Stomach (tissue), 9 donors: ENCODE measurements around the gene EXT2. TPM values are rescaled to one million over a fixed set of nuclear protein-coding genes. Genes with fewer than 3 reads are reported as not detected.
A peak's percentile ranks its signal among the peaks of the same experiment; 100 is the strongest.

Experiments used
- DNase-seq, 2 donors: peaks; one replicate each; pipeline versions ENCODE4 v3.0.0 to v3.0.0-alpha.2; 2013 to 2019
- H3K27ac ChIP-seq, 5 donors: fragments of 200-600 bp in 4 of 5; sonication (generic) in 4 of 5; one replicate each; pipeline ENCODE4 v1.5.1; 2013 to 2019; ENCODE audit warnings: mild to moderate bottlenecking in 1 of 5, moderate library complexity in 1 of 5
- H3K27me3 ChIP-seq, 3 donors: fragments of 200-600 bp; sonication (generic); one replicate each; pipeline ENCODE4 v1.5.1; 2017 to 2019; ENCODE audit warnings: mixed run types in 1 of 3
- H3K36me3 ChIP-seq, 4 donors: fragments of 200-600 bp; sonication (generic); 1 replicate in 3 of 4; 2 replicates in 1 of 4; pipeline ENCODE4 v1.5.1; 2016 to 2019
- H3K4me1 ChIP-seq, 4 donors: fragments of 200-600 bp; sonication (generic); one replicate each; pipeline ENCODE4 v1.5.1; 2016 to 2019
- H3K4me3 ChIP-seq, 4 donors: fragments of 200-600 bp; sonication (generic) in 3 of 4; one replicate each; pipeline ENCODE4 v1.5.1; 2016 to 2019; ENCODE audit warnings: mild to moderate bottlenecking in 1 of 4
- H3K9me3 ChIP-seq, 4 donors: fragments of 200-600 bp; sonication (generic); one replicate each; pipeline ENCODE4 v1.5.1; 2016 to 2019
- CTCF ChIP-seq, 7 experiments: fragments of 450-650 bp in 4 of 7; fragments of 200-600 bp in 3 of 7; sonication (generic) in 3 of 7; IDR thresholded peaks; one replicate each; pipeline ENCODE4 v1.5.1; 2016 to 2019; ENCODE audit warnings: antibody characterized with exemption in 7 of 7, control low read depth in 2 of 7, mild to moderate bottlenecking in 1 of 7
- EP300 ChIP-seq: sonication (generic); formaldehyde crosslinking; IDR thresholded peaks from one replicate; pipeline ENCODE4 v1.6.1; 2017; ENCODE audit warnings: antibody characterized with exemption
- POLR2A ChIP-seq, 4 donors: fragments of 450-650 bp; IDR thresholded peaks; one replicate each; pipeline ENCODE4 v1.6.1; 2016; ENCODE audit warnings: antibody characterized with exemption in 4 of 4, control low read depth in 2 of 4, mild to moderate bottlenecking in 1 of 4, moderate library complexity in 1 of 4
- POLR2AphosphoS5 ChIP-seq, 3 donors: sonication (generic); formaldehyde crosslinking; IDR thresholded peaks; one replicate each; pipeline ENCODE4 v1.6.1; 2016; ENCODE audit warnings: antibody characterized with exemption in 3 of 3
- WGBS, 5 donors: extraction: QIAGEN DNeasy Blood & Tissue Kit in 3 of 5; methylation state at CpG; one replicate each; pipeline versions ENCODE4 v1.1.5 to v1.1.7; 2013 to 2018; 5-methylcytosine and 5-hydroxymethylcytosine counted together
- intact Hi-C: fragments of 100-400 bp; cut with DNase I; formaldehyde crosslinking; loops from one replicate; pipeline ENCODE4 v1.15.1; 2023; ENCODE audit warnings: low total_unique reads
- polyA plus RNA-seq, 3 donors: library from polyadenylated mRNA; stranded (reverse); fragments of 200-250 nt; gene quantifications; one replicate each; pipeline ENCODE4 v1.2.3, GENCODE V29; 2013
- total RNA-seq, 5 donors: library from RNA; depleted of rRNA; stranded (reverse); fragments of >200 nt; gene quantifications; one replicate each; pipeline versions ENCODE4 v1.1.0 to v1.2.3, GENCODE V29; 2014 to 2016
- donor health status: healthy with polysubstance abuse.
- donor health status: Bipolar disorder and iron deficiency.
- donor health status: healthy.

The EXT2 gene
- total and polyA plus RNA-seq, 8 donors = 10.5 to 93.8 (median 16.0) TPM

GRCh38 chr11:44267750-44268613 is 172.5 kb downstream of the EXT2 start:
- DNase-seq = no peak

DNA sequence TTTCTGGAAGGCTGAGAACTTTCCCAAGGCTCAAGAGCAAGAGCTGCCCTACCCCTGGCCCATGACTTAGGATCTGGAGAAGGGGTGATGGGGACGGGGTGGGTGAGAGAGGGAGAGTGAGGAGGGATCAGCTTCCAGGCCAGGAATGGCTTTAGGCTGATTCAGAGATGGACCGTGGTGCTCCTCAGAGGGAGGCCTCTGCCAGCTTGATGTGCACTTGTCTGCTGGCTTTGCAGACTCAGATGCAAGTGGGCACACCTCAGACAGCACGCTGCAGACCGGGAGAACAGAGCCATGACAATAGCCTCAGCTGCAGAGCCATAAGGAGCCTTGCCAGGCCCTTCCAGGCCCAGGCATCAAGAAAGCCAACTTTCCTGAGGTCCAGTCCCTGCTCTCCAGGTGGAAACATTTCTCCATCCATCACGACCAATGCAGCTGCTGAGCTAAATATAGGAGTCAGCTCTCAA is 173.2 kb downstream of the EXT2 start:
- no peak for DNase-seq
- no peaks in the 10 kb centered on the region for H3K36me3 ChIP-seq
- H3K4me3 ChIP-seq = no peak overlapping the region
- no peaks in the 10 kb centered on the region for H3K9me3 ChIP-seq
- H3K4me1 ChIP-seq = no peaks in the 10 kb centered on the region
- WGBS, 5 donors = 78 to 90% (median 87%) methylated on average over 5 of the region's 5 CpGs
- no peak overlapping the region for H3K27ac ChIP-seq
- TF ChIP-seq CTCF (IDR thresholded peaks at IDR 0.05) (no peak), POLR2AphosphoS5 (IDR thresholded peaks at IDR 0.05) (no peak), POLR2A (IDR thresholded peaks at IDR 0.05) (no peak), EP300 (no peak)
- intact Hi-C loops = no loop called here
- peaks cover 0 to 22% (median 0%) of the 10 kb centered on the region in 3 donors for H3K27me3 ChIP-seq

More at GRCh38 chr11:44267750-44268613, 172.5 kb downstream of the EXT2 start:
- H3K27me3 ChIP-seq = peaks cover 0 to 29% (median 0%) of the 10 kb centered on the region in 3 donors
- no peak overlapping the region for H3K27ac ChIP-seq
- intact Hi-C loops = no loop called here
- H3K9me3 ChIP-seq = no peaks in the 10 kb centered on the region
- 78 to 89% (median 88%) methylated on average over 8 of the region's 8 CpGs for WGBS, 5 donors
- H3K4me1 ChIP-seq = no peaks in the 10 kb centered on the region
- H3K36me3 ChIP-seq = no peaks in the 10 kb centered on the region
- TF ChIP-seq EP300 (no peak), POLR2AphosphoS5 (IDR thresholded peaks at IDR 0.05) (no peak), CTCF (IDR thresholded peaks at IDR 0.05) (no peak), POLR2A (IDR thresholded peaks at IDR 0.05) (no peak)
- no peak overlapping the region for H3K4me3 ChIP-seq

DNA sequence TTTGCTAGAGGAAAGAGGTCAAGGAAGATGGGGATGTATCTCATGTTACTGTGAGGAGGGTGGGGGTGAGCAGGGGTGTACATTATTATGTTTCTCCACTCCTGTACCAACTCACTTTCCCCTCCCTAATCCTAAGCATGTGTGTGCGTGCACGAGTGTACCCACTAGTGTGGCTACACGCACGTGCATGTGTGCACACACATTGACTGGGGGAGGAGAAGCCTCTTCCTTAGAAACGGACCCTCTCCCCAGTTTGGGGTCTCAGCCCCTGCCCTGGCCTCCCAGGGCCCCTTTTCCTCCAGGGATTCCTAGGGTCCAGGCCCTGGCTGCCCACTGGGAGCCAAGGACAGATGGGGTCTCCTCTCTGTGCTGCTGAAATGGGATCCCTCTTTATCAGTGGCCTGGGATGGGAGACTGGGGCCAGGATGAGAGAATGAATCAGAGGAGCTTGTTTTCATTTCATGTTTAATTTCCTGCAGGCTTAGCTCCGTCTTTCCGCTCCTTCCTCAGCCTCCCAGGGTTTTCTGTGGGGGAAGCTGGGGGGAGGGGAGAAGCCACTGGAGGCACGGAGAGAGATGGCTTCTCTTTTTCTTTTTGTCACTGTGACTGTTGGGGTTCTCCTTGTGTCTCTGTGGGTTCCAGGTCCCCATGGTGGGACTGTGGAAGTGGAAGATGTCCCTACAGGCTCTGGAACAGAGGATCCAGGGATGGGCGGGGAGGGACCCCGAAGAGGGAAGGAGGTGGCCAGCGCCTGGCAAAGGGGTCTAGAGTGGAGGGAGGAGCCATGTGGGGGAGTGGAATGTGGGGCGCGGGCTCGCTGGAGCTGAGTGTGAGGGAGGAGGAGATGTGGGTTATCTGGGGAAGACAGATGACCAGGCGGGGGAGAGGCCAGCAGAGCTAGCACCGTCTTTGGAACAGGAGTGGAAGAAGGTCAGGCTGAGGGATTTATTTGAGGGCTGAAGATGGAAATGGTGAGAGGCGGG is 174.2 kb downstream of the EXT2 start:
- Histone ChIP-seq H3K4me1 (no peaks in the 10 kb centered on the region), H3K4me3 (no peak overlapping the region), H3K36me3 (no peaks in the 10 kb centered on the region), H3K9me3 (no peaks in the 10 kb centered on the region), H3K27me3 (peaks cover 0 to 14% (median 0%) of the 10 kb centered on the region in 3 donors), H3K27ac (no peak overlapping the region)
- intact Hi-C loops = no loop called here
- TF ChIP-seq POLR2A (IDR thresholded peaks at IDR 0.05) = no peak
- no peak for TF ChIP-seq EP300
- no peak for TF ChIP-seq CTCF (IDR thresholded peaks at IDR 0.05)
- TF ChIP-seq POLR2AphosphoS5 (IDR thresholded peaks at IDR 0.05) = no peak
- DNase-seq = peak in 1 of 2 donors; percentile 53
- WGBS, 5 donors = 62 to 75% (median 72%) methylated on average over 17 of the region's 17 CpGs
